ENCODE measurements around the gene UACA. TPM values are rescaled to one million over a fixed set of nuclear protein-coding genes. Genes with fewer than 3 reads are reported as not detected.
"Not testable (repeated sequence)": the region's sequence is repeated elsewhere in the genome, so short reads cannot be mapped to it uniquely, and the experiment has no call there.

Gene UACA
- total and polyA plus RNA-seq, 8 donors: 4.9 to 135 (median 36.1) TPM

DNA sequence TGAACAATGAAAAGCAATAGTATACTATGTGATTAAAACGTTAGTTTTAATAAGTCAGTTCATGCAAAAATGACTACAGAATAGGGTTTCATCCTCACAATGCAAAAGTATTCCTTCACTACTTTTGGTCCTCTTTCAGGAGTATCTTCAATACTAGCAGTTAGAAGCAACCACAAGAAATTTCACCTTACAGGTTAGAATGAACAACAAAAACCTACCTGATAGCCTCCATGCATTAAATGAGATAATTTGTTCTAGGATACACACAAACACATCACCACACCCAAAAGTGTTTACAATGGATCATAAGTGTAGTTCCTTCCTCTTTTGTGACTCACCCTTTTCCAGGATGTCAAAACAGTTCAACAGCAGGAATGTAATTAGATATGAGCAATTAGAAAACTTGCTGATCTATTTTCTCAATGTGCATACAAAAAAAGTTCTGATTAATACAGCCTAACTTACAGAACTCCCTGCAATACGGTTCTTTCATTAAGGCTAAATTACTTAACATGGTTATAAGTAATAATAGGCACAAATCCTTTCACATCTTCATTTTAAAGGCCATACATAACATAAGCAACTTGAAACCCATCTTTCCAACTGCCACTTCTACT, 21.6 kb downstream of the UACA start:
- TF ChIP-seq EP300 (IDR thresholded peaks at IDR 0.05) (no peak), POLR2AphosphoS5 (IDR thresholded peaks at IDR 0.05) (peak in 2 of 3 donors; percentile 54 to 59)
- H3K27ac ChIP-seq: peak overlapping the region in 4 of 5 donors; percentile 71 to 79 (median 78)

DNA sequence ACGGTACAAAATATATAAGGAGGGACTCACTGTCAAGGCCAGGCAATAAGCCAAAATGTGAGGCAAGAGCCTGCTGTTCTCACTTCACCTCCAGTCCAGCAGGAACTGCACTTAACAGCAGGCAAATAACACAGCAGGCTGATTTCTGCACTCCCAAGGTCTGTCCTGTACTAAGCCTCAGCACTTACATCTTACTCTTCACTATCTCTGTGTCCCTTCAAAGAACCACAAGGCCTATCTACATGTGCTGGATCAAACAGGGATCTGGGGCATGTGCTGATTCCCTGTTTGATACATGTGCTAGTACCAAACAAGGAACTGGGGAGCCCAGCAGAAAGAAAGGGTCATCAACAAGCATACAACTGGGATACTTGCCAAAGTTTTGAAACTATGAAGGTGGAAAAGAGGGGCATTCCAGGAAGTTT, 22.2 kb downstream of the UACA start:
- Histone ChIP-seq H3K36me3 (no peaks in the 10 kb centered on the region), H3K4me1 (peaks cover 25 to 35% (median 30%) of the 10 kb centered on the region in 4 donors), H3K27me3 (no peaks in the 10 kb centered on the region), H3K27ac (peak overlapping the region; percentile 28 to 79 (median 77)), H3K9me3 (no peaks in the 10 kb centered on the region), H3K4me3 (no peak overlapping the region)
- 3 to 25% (median 13%) methylated on average over 1 of the region's 1 CpG for WGBS, 5 donors
- TF ChIP-seq, protein P1, sequence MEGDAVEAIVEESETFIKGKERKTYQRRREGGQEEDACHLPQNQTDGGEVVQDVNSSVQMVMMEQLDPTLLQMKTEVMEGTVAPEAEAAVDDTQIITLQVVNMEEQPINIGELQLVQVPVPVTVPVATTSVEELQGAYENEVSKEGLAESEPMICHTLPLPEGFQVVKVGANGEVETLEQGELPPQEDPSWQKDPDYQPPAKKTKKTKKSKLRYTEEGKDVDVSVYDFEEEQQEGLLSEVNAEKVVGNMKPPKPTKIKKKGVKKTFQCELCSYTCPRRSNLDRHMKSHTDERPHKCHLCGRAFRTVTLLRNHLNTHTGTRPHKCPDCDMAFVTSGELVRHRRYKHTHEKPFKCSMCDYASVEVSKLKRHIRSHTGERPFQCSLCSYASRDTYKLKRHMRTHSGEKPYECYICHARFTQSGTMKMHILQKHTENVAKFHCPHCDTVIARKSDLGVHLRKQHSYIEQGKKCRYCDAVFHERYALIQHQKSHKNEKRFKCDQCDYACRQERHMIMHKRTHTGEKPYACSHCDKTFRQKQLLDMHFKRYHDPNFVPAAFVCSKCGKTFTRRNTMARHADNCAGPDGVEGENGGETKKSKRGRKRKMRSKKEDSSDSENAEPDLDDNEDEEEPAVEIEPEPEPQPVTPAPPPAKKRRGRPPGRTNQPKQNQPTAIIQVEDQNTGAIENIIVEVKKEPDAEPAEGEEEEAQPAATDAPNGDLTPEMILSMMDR (IDR thresholded peaks at IDR 0.05): no peak
- peak in 2 of 3 donors; percentile 2 to 52 for TF ChIP-seq POLR2AphosphoS5 (IDR thresholded peaks at IDR 0.05)
- intact Hi-C loops (cut with DNase I; ENCODE audit: low total_unique reads): no loop called here
- peak; percentile 65 to 77 for DNase-seq

More for the DNA sequence above, 21.6 kb downstream of the UACA start:
- no peak overlapping the region for H3K4me3 ChIP-seq
- no peaks in the 10 kb centered on the region for H3K9me3 ChIP-seq
- intact Hi-C loops (cut with DNase I; ENCODE audit: low total_unique reads): no loop called here
- H3K27me3 ChIP-seq: no peaks in the 10 kb centered on the region
- no peaks in the 10 kb centered on the region for H3K36me3 ChIP-seq
- DNase-seq: peak in 1 of 2 donors; percentile 33
- WGBS, 5 donors: 32 to 58% (median 36%) methylated on average over 2 of the region's 2 CpGs
- H3K4me1 ChIP-seq: peaks cover 25 to 35% (median 30%) of the 10 kb centered on the region in 4 donors

DNA sequence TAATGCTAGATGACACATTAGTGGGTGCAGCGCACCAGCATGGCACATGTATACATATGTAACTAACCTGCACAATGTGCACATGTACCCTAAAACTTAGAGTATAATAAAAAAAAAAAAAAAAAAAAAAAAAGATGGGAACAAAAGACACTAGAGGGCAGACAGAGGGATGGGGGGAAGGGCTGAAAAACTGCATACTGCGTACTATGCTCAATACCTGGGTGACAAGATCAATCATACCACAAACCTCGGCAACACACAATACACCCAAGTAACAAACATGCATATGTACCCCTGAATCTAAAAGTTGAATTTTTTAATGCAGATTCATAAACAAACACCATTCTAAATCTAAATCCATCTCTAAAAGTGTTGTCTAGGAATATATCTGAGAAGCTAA, 28.3 kb downstream of the UACA start:
- H3K4me1 ChIP-seq; H3K36me3 ChIP-seq; H3K9me3 ChIP-seq; DNase-seq; H3K4me3 ChIP-seq; H3K27me3 ChIP-seq; intact Hi-C loops (cut with DNase I; ENCODE audit: low total_unique reads); H3K27ac ChIP-seq: not testable (repeated sequence)
- 96 to 100% (median 97%) methylated on average over 2 of the region's 3 CpGs for whole genome bisulfite sequencing, 5 donors

DNA sequence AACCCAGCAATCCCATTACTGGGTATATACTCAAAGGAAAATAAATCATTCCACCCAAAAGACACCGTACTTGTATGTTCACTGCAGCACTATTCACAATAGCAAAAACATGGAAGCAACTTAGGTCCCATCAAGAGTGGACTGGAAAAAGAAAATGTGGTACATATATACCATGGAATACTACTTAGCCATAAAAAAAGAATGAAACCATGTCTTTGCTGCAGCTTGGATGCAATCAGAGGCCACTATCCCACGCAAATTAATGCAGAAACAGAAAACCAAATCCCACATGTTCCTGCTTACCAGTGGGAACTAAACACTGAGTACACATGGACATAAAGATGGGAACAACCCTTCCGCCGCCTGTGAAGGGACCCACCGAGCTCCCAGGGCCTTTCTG, 34.2 kb downstream of the UACA start:
- intact Hi-C loops (cut with DNase I; ENCODE audit: low total_unique reads): loop anchor here (5.0 to 10.0 kb wide), 2 partner anchors 54 to 88 kb away; no protein-coding TSS in a partner anchor
- DNase-seq: no peak
- H3K36me3 ChIP-seq: no peaks in the 10 kb centered on the region
- TF ChIP-seq EP300 (IDR thresholded peaks at IDR 0.05) (no peak), POLR2AphosphoS5 (IDR thresholded peaks at IDR 0.05) (no peak), POLR2A (IDR thresholded peaks at IDR 0.05) (no peak)
- TF ChIP-seq, protein P1 (IDR thresholded peaks at IDR 0.05): no peak
- H3K27ac ChIP-seq: no peak overlapping the region
- H3K9me3 ChIP-seq: no peaks in the 10 kb centered on the region
- no peak overlapping the region for H3K4me3 ChIP-seq
- no peaks in the 10 kb centered on the region for H3K27me3 ChIP-seq
- peaks cover 0 to 20% (median 2%) of the 10 kb centered on the region in 4 donors for H3K4me1 ChIP-seq
- 93 to 97% (median 95%) methylated on average over 5 of the region's 5 CpGs for WGBS, 5 donors

DNA sequence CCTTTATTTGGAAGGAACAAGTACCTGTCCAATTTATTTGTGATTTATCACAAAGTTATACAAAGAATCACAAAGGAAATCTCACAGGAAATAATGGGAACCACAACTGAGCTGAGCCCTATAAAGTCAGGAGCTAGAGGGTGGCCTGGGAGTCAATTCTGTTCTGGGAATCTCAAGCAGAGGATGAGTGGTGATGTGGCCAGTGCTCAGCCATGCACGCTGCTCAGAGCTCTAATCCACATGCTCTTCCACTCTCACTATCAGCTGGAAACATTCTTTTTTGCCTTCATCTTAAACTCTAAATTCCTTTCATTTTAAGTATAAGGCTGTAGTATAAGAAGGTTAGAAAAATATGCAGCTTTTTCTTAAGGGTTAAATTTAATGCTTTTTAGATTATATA, 36.6 kb downstream of the UACA start:
- Histone ChIP-seq H3K27me3 (no peaks in the 10 kb centered on the region), H3K27ac (no peak overlapping the region), H3K36me3 (no peaks in the 10 kb centered on the region), H3K4me3 (no peak overlapping the region), H3K4me1 (peaks cover 0 to 31% (median 7%) of the 10 kb centered on the region in 4 donors), H3K9me3 (no peaks in the 10 kb centered on the region)
- DNase-seq: no peak
- intact Hi-C loops (cut with DNase I; ENCODE audit: low total_unique reads): loop anchor here (5.0 to 10.0 kb wide), 2 partner anchors 52 to 91 kb away; no protein-coding TSS in a partner anchor
- WGBS, 5 donors: 35 to 72% (median 65%) methylated on average over 1 of the region's 1 CpG
- no peak for TF ChIP-seq EP300 (IDR thresholded peaks at IDR 0.05)
- no peak for TF ChIP-seq POLR2AphosphoS5 (IDR thresholded peaks at IDR 0.05)
- no peak for TF ChIP-seq POLR2A (IDR thresholded peaks at IDR 0.05)
- TF ChIP-seq, protein P1 (IDR thresholded peaks at IDR 0.05): no peak

Measured in stomach (tissue), 9 donors.